Upper lobe of left lung (tissue), 6 donors: ENCODE data around the gene VAC14. TPM values are rescaled to one million over a fixed set of nuclear protein-coding genes. Genes with fewer than 3 reads are reported as not detected.

Experiments
- ATAC-seq, 2 donors: fragments of 200-7000 bp; cut with Tn5 transposase; one replicate each; pipeline ENCODE4 v1.9.1; 2022; ENCODE audit warnings: mild to moderate bottlenecking in 2 of 2, moderate library complexity in 2 of 2; ENCODE audit not compliant: low FRiP score in 2 of 2
- DNase-seq, 2 donors: peaks; one replicate each; pipeline ENCODE4 v3.0.0-alpha.2; 2019 to 2020
- H3K27ac ChIP-seq, 4 donors: fragments of 200-600 bp; sonication (generic); one replicate each; pipeline ENCODE4 v1.5.1; 2016 to 2019
- H3K27me3 ChIP-seq, 4 donors: fragments of 200-600 bp; sonication (generic); one replicate each; pipeline ENCODE4 v1.5.1; 2017 to 2019
- H3K36me3 ChIP-seq, 4 donors: fragments of 200-600 bp; sonication (generic); one replicate each; pipeline ENCODE4 v1.5.1; 2016 to 2019
- H3K4me1 ChIP-seq, 4 donors: fragments of 200-600 bp; sonication (generic); one replicate each; pipeline ENCODE4 v1.5.1; 2018 to 2019
- H3K4me3 ChIP-seq, 4 donors: fragments of 200-600 bp; sonication (generic); one replicate each; pipeline ENCODE4 v1.5.1; 2017 to 2019; ENCODE audit warnings: mild to moderate bottlenecking in 2 of 4, moderate library complexity in 1 of 4
- H3K9me3 ChIP-seq, 4 donors: fragments of 200-600 bp; sonication (generic); one replicate each; pipeline ENCODE4 v1.5.1; 2018 to 2019
- EP300 ChIP-seq, 4 donors: sonication (generic); formaldehyde crosslinking; IDR thresholded peaks; one replicate each; pipeline ENCODE4 v1.5.1; 2017; ENCODE audit warnings: antibody characterized with exemption in 4 of 4, control low read depth in 2 of 4
- POLR2A ChIP-seq, 4 donors: fragments of 450-650 bp; IDR thresholded peaks; one replicate each; pipeline ENCODE4 v1.5.1; 2016 to 2017; ENCODE audit warnings: antibody characterized with exemption in 4 of 4, mild to moderate bottlenecking in 2 of 4
- POLR2AphosphoS5 ChIP-seq, 2 donors: sonication (generic); formaldehyde crosslinking; IDR thresholded peaks; one replicate each; pipeline ENCODE4 v1.5.1; 2017; ENCODE audit warnings: antibody characterized with exemption in 2 of 2
- WGBS, 2 donors: methylation state at CpG; one replicate each; pipeline ENCODE4 v1.1.5; 2017 to 2018; 5-methylcytosine and 5-hydroxymethylcytosine counted together
- total RNA-seq, 6 donors: library from RNA; depleted of rRNA in 4 of 6; stranded (reverse); fragments of >200 nt in 4 of 6; gene quantifications; one replicate each; pipeline versions ENCODE4 v1.1.0 to v1.2.1, GENCODE V29; 2016 to 2021
- TF ChIP-seq, protein P1 (sequence below), 6 experiments: fragments of 450-650 bp in 4 of 6; fragments of 200-600 bp in 2 of 6; sonication (generic) in 2 of 6; IDR thresholded peaks; one replicate each; pipeline ENCODE4 v1.5.1; 2016 to 2019; ENCODE audit warnings: antibody characterized with exemption in 6 of 6
- donor health status: DM: no; HTN: no; CAD: no; lungs with moderate emphysema.
- donor health status: DM: no; HTN: yes; CAD: no; lungs with severe emphysema.

The VAC14 gene
- total RNA-seq, 6 donors from 2014 or later: 39.6 to 145 (median 57.4) TPM

DNA sequence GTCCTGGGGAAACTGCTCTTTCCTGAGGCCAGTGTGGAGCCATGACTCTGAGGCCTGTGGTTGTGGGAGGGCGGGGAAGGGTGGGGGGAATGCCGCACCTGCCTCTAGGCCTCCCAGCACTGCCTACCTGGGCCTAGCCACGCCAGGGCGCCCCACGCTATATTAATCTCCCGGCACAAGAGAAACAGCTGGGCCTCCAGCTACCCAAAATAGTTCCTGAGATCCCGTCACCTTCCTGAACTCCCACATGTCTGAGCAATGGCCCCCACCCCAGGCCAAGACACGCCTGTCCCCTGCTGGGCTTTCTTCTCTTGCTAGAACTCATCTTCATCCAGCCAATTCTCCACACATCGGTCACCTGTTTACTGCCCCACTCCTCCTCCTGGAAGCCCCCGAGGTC is 102.1 kb downstream of the VAC14 start:
- peak overlapping the region in 1 of 4 donors; percentile 15 for H3K27ac ChIP-seq
- no peaks in the 10 kb centered on the region for H3K9me3 ChIP-seq
- H3K36me3 ChIP-seq: peaks cover 0 to 5% (median 0%) of the 10 kb centered on the region in 4 donors
- H3K4me1 ChIP-seq: peaks cover 60 to 73% (median 69%) of the 10 kb centered on the region in 4 donors
- H3K27me3 ChIP-seq: no peaks in the 10 kb centered on the region
- no peak for DNase-seq
- no peak for ATAC-seq
- WGBS, 2 donors: 93 to 100% methylated on average over 10 of the region's 10 CpGs
- H3K4me3 ChIP-seq: no peak overlapping the region
- TF ChIP-seq POLR2A (IDR thresholded peaks at IDR 0.05) (no peak), EP300 (IDR thresholded peaks at IDR 0.05) (no peak), POLR2AphosphoS5 (IDR thresholded peaks at IDR 0.05) (no peak)
- TF ChIP-seq, protein P1, sequence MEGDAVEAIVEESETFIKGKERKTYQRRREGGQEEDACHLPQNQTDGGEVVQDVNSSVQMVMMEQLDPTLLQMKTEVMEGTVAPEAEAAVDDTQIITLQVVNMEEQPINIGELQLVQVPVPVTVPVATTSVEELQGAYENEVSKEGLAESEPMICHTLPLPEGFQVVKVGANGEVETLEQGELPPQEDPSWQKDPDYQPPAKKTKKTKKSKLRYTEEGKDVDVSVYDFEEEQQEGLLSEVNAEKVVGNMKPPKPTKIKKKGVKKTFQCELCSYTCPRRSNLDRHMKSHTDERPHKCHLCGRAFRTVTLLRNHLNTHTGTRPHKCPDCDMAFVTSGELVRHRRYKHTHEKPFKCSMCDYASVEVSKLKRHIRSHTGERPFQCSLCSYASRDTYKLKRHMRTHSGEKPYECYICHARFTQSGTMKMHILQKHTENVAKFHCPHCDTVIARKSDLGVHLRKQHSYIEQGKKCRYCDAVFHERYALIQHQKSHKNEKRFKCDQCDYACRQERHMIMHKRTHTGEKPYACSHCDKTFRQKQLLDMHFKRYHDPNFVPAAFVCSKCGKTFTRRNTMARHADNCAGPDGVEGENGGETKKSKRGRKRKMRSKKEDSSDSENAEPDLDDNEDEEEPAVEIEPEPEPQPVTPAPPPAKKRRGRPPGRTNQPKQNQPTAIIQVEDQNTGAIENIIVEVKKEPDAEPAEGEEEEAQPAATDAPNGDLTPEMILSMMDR (IDR thresholded peaks at IDR 0.05): no peak

DNA sequence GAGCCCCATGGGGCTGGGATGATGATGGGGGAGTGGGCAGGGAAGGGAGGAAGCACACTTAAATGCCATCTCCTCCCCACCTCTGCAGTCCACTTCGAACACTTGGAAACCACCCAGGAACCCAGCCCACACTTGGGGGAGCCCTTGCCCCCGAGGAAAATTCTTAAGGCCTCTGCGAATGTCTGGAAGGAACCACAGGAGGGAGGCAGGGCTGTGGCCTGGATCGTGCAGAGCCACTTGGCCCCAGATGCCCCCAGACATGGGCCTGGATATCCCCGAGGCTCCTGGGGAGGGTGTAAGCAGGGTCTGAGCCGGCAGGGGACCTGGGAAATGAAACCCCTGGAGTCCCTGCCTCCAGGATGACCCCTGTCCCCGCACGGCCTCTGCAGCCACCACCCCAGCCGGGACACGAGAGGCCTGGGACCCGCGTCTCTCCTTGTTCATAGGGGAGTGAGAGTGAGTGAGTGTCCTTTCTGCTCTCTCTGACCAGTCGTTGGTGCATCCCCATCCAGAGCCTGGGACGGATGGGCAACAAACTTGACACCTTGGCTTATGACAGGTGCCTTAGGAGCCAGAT is 103.3 kb downstream of the VAC14 start:
- Histone ChIP-seq H3K27me3 (no peaks in the 10 kb centered on the region), H3K36me3 (peaks cover 0 to 5% (median 0%) of the 10 kb centered on the region in 4 donors), H3K9me3 (no peaks in the 10 kb centered on the region), H3K4me3 (no peak overlapping the region), H3K4me1 (peaks cover 56 to 76% (median 70%) of the 10 kb centered on the region in 4 donors), H3K27ac (peak overlapping the region; percentile 80 to 86 (median 83))
- ATAC-seq (no peak), DNase-seq (peak in 1 of 2 donors; percentile 54)
- 20 to 48% methylated on average over 3 to 14 of the region's 14 CpGs for WGBS, 2 donors
- TF ChIP-seq, protein P1 (IDR thresholded peaks at IDR 0.05): peak in 1 of 6 experiments; percentile 20
- TF ChIP-seq POLR2A (IDR thresholded peaks at IDR 0.05): no peak

DNA sequence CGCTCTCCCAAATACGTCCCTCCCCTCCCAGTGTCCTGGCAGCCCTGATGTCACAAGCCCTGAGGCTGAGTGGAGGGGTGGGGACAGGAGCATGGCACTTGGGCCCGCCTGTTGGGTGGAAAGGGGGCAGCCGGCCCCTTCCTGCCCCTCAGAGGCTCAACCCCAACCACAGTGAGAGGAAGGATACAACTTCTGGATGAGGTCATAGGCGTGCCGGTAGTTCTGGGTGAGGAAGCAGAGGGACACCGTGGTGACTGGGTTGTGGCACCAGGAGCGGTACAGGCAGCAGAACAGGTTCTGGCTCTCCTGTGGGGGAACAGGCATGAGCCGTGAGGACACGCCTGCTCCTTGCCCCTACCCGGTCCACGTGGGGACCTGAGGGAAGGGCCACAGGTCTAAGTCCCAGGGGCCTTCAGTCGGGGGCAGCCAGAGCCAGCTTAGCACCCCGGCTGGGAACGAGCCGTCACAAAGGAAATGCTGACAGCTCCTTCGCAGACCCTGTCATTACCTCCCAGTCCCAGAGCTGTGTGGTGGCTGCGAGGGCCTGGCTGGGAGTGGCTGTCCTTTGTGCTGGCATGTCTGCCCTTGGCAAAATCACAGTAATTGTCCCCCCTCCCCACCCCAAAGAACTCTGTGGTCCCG is 103.9 kb downstream of the VAC14 start:
- Histone ChIP-seq H3K27ac (peak overlapping the region; percentile 80 to 86 (median 83)), H3K36me3 (peaks cover 0 to 5% (median 0%) of the 10 kb centered on the region in 4 donors), H3K4me3 (no peak overlapping the region), H3K9me3 (no peaks in the 10 kb centered on the region), H3K4me1 (peaks cover 55 to 76% (median 70%) of the 10 kb centered on the region in 4 donors), H3K27me3 (no peaks in the 10 kb centered on the region)
- ATAC-seq (peak in 1 of 2 donors; percentile 64), DNase-seq (peak; percentile 65 to 88)
- peak in 1 of 2 donors; percentile 56 for TF ChIP-seq POLR2AphosphoS5 (IDR thresholded peaks at IDR 0.05)
- TF ChIP-seq POLR2A (IDR thresholded peaks at IDR 0.05): peak in 1 of 4 donors; percentile 38
- TF ChIP-seq EP300 (IDR thresholded peaks at IDR 0.05): no peak
- WGBS, 2 donors: 22% methylated on average over 14 of the region's 19 CpGs; no CpG with 5 or more reads in 1 of the 2 donors

DNA sequence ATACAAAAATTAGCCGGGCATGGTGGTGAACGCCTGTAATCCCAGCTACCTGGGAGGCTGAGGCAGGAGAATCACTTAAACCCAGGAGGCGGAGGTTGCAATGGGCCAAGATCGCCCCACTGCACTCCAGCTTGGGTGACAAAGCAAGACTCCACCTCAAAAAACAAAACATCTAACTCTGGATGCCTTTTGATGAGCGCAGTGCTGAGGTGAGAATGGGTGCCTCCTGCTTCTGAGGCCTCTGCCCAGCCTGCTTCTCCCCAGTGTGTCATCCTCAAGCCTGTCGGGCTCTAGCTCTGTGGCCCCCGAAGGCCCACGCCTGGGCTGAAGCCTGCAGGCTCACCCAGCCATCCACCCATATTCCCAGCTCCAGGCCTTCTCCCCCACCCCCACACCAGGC is 104.6 kb downstream of the VAC14 start:
- H3K27ac ChIP-seq: peak overlapping the region; percentile 80 to 86 (median 83)
- H3K4me1 ChIP-seq: peaks cover 62 to 82% (median 75%) of the 10 kb centered on the region in 4 donors
- DNase-seq: no peak
- no peaks in the 10 kb centered on the region for H3K9me3 ChIP-seq
- H3K36me3 ChIP-seq: peaks cover 0 to 5% (median 0%) of the 10 kb centered on the region in 4 donors
- H3K4me3 ChIP-seq: no peak overlapping the region
- TF ChIP-seq, protein P1 (IDR thresholded peaks at IDR 0.05): no peak
- TF ChIP-seq POLR2AphosphoS5 (IDR thresholded peaks at IDR 0.05) (no peak), EP300 (IDR thresholded peaks at IDR 0.05) (no peak), POLR2A (IDR thresholded peaks at IDR 0.05) (no peak)
- no peak for ATAC-seq
- 92 to 97% methylated on average over 5 to 8 of the region's 8 CpGs for WGBS, 2 donors
- no peaks in the 10 kb centered on the region for H3K27me3 ChIP-seq

DNA sequence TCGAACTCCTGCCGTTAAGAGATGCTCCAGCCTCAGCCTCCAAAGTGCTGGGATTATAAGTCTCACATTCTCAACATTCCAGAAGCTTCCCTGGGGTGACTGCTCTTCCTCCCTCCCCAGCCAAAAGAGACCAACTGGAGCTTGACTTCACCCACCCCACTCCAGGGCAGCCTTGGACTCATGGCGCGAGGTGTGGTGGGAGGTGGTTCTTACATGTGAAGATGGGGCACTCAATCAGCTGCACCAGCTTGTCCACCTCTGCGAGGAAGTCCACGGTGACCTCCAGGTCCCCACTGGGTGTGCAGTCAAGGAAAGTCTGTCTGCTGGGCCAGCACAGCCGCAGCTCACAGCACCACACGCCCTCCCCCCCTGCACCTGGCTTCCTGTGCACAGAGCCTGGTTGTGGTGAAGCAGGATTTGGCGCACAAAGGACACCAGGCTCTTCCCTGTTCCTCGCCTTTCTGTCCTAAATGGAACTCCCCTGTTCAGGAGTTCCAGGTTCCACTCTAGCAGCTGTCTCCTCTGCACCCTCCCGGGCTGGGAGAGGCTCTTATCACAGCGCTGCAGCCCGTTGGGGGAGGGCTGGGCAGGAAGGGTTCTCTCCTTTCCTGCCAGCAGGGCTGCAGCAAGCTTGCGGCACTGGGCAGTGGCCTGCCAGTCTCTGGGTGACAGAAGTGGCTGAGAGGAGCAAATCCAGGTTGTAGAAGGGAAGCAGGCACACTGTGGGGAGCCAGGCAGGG is 105.5 kb downstream of the VAC14 start:
- DNase-seq (peak in 1 of 2 donors; percentile 85), ATAC-seq (peak in 1 of 2 donors; percentile 39)
- peaks cover 0 to 5% (median 0%) of the 10 kb centered on the region in 4 donors for H3K36me3 ChIP-seq
- peaks cover 70 to 83% (median 79%) of the 10 kb centered on the region in 4 donors for H3K4me1 ChIP-seq
- WGBS, 2 donors: 44 to 45% methylated on average over 9 to 14 of the region's 14 CpGs
- H3K4me3 ChIP-seq: no peak overlapping the region
- H3K27me3 ChIP-seq: no peaks in the 10 kb centered on the region
- no peaks in the 10 kb centered on the region for H3K9me3 ChIP-seq
- peak overlapping the region; percentile 80 to 86 (median 83) for H3K27ac ChIP-seq
- TF ChIP-seq EP300 (IDR thresholded peaks at IDR 0.05) (peak in 2 of 4 donors; percentile 47 to 81), POLR2A (IDR thresholded peaks at IDR 0.05) (peak in 1 of 4 donors; percentile 22), POLR2AphosphoS5 (IDR thresholded peaks at IDR 0.05) (peak in 1 of 2 donors; percentile 81)
- TF ChIP-seq, protein P1 (IDR thresholded peaks at IDR 0.05): peak in 4 of 6 experiments; percentile 17 to 59 (median 30)
